Hematopoietic multipotent progenitor cell (in vitro differentiated cells): ENCODE data around the gene KIAA0040. TPM values are rescaled to one million over a fixed set of nuclear protein-coding genes. Genes with fewer than 3 reads are reported as not detected.
A peak's percentile ranks its signal among the peaks of the same experiment; 100 is the strongest.

Source experiments
- DNase-seq, 3 donors: peaks; one replicate each; pipeline ENCODE4 v3.0.0-alpha.2; 2011 to 2015; ENCODE audit warnings: low read depth in 2 of 3, low spot score in 2 of 3
- total RNA-seq: library from RNA; depleted of rRNA; stranded (reverse); fragments of >200 nt; gene quantifications from one replicate; pipeline ENCODE4 v1.2.3, GENCODE V29; 2012

KIAA0040 gene
- total RNA-seq, 1 donor, result 16.4 TPM

DNA sequence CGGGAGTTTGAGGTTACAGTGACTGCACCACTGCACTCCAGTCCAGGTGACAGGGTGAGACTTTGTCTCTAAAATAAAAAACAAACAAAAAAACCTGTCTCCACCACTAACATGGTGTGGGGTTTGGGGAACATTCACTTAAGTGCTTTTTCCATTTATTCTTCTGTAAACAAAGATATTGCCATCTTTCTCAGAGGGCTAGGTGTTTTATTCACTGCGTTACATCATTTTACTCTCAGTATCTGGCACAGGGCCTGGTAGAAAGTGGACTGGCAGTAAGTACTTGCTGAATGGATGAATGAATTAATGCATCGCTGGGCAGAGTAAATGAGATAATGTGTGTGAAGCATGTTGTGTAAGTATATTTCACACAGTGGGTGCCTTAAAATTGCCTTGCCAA is 20.1 kb downstream of the KIAA0040 start:
- no peak for DNase-seq

DNA sequence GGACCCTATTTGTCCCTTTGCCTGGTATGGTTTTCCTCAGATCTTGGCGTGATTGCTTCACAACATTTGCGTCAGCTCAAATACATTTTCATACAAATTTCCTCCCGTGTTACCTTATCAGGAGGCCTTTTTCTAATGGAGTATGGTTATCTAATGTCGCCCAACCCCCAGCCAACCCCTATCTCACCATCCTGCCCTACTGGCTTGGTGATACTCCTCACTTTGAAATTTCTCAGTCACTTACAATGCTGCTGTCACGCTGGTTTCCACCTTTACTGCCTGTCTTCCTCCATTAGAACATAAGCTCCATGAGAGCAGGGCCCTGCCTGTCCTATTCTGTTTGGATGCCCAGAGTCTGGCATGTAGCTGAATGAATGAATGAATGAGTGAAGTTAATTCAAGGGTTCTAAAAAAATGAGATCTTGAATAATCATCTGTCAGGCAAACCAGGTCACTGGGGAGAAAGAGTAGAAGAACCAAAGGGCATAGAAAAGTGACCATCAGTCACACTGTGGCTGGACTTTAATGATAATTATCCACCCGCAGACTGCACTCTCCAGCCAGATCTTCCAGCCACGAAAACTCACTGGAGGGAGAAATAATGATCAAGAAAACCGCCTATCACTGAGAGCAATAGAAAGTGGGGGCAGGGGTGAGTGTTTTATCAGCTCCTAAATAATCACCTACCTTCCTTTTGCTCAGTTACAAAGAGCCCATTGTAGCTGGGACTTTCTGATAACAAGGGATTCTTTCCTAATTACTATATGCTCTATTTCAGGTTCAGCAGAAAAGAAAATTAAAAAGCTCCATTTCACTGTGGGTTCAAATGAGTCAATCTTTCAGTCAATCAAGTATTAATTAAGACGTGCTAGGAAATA is 21.3 kb downstream of the KIAA0040 start:
- no peak for DNase-seq

DNA sequence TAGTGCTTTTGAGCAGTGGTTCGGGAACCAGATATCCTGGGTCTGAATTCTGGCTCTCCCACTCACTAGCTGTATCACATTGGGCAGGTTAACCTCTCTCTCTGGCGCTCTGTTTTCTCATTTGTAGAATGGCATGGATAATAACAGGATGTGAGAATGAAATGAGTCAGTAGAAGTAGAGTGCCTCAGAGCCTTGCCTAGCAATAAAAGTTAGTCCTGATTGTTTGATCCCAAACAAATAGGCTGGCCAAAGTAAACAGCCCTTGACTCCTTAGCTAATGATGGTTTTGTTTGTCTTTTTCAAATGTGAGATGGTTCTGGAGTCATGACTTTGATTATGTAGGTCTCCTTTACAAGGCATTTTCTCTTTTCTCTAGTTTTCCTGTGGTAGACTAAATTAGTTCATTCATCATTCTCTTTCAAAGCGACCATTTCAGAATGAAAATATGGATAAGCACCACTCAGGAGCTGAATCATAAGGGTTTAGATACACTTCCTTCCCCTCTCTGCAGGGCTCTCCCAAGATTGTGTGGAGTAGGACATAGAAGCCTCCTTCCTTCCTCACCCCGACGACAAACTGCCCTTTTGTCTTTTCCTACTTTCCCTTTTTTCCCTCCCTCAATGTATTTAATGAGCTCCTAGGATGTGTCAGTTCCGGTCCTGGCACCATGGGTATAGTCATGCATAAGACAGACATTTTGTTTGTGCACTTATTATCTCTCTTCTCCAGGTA is 23.1 kb downstream of the KIAA0040 start:
- no peak for DNase-seq

DNA sequence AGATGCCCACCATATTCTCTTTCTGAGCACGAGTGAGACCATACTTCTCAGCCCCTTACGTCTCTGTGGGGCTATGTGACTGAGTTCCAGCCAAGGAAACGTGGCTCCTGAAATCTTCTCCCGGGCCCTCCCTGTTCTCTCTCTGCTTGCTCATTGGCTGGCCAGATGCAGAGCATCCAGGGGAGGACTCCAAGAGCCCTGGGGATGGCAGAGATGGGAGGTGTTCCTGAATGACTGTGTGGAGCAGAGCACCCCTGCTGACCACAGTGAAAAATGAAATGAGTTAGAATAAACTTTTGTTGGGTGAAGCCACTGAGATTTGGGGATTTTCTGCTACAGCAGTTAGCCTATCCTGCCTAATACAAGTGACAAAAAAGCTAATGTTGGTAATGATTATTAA is 23.8 kb downstream of the KIAA0040 start:
- no peak for DNase-seq

DNA sequence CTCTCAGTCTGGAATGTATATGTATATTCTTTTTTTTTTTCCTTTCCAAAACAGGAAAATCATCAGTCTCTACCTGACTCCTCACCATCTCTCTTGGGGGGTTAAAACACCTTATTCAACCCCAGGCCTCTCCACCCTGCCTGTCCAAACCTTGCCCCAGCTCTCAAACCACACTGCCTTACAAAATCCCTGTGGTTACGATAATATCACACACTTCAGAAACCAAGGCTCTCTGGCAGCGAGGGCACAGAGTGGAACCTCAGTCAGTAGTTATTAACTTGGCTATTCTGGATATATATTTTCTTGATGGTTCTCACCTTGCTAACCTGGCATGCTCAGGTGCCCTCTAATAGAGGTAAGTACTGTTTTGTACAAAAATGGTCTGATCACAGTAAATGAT is 24.7 kb downstream of the KIAA0040 start:
- no peak for DNase-seq

DNA sequence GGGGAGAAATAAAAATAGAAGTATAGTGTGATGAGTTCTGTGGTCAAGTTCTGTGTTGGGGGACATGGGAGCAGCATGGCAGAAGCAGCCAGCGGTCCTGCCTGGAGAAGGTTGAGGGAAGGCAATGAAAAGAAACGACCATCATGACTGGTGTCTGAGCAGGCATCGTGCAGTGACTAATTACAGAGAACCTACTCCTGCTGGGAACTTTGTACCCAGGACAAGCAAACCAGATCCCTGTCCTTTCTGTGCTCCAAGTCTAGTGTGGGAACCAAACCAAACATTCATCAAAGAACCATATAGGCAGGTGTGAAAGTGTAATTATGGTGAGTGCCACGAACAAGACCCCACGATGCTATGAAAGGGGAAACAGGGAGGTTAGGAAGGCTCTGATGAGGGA is 25.8 kb downstream of the KIAA0040 start:
- no peak for DNase-seq

DNA sequence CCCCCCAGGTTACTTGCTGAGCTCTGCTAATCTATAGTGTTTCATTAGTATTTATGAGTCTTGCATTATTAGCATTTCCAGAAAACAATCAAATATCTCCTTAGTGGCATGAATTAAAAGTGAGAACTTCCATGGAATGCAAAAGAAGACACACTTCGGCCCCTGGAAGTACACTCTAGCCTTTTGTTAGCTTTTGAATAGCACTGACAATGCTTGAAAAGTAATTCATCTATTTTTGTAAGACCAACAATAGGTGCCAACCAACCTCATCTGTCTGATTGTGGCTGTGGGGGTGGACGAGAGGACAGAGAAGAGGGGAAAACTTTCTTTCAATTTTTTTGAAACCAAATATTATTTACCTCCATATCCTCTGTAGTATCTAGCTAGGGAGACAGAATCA is 27.8 kb downstream of the KIAA0040 start:
- DNase-seq, result no peak

DNA sequence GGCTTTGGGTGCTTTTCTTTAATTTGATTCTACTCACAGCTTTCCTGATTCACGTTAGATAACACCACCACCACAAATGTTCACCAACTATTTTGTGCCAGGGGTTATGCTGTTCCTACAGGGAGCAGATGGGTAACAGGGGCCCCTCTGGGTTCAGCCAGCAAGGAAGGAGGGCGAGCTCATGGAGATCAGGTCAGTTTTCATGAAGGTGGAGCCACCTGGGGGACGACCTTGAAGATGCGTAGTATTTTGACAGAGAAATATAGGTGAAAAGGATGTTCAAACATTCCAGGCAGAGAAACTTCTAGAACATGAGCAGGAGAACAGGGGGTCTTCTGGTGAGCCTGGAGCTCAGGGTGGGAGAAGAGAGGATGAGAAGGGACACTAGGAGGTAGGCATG is 28.9 kb downstream of the KIAA0040 start:
- no peak for DNase-seq

DNA sequence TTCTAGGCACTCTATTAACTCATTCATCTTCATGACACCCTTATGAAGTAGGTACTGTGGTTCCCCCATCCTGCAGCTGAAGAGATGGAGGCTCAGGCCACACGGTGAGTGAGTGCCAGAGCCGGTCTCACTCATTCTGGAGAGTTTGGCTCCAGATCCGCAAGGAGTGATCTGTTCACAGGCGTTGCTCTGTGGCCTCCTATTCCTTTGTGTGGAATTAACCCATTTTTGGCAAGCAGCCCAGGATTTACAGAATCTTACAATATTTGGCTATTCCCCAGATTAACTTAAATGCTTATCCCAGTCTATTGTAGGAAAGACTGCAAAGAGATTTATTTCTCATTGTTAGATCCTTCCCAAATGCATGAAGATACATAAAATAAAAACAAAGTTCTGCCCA is 29.6 kb downstream of the KIAA0040 start:
- DNase-seq, result no peak

DNA sequence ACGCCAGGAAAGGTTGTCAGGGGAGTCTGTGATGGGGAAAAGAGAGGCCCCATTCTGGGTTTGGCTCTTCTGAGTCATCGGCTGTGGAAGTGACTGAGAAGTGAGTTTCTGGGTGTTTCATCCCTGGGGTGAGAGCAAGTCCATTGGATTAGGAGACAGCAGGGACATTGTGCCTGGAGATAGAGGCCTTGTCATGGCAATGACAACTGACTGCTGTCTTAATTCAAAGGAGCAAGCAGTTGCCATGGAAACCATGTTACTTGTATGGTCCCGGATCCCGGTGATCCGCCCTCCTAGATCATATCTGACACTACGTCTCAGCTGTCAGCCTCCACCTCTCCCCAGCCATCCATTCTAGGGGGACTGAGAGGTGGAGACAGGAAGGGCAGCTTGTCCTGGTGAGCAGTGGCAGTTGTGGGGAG is 34.4 kb downstream of the KIAA0040 start:
- DNase-seq, result no peak

DNA sequence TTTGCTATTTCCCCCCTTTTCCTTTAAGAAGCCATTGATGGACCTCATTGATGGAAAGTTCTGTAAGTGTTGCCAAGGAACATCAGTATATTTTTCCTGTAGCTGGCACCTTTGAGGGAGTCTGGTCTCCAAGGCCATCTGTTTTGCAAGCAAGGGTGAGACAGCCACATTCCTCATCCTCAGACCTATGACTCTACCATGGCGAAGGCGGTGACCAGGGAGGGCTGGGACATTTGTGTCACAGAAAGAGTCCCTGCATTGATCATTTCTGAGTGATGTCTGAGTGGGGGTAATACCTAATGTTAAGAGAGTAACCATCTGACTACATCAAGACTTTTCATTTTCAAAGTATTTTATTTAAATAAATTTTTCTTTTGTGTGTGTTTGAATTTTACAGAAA is 35.4 kb downstream of the KIAA0040 start:
- no peak for DNase-seq

DNA sequence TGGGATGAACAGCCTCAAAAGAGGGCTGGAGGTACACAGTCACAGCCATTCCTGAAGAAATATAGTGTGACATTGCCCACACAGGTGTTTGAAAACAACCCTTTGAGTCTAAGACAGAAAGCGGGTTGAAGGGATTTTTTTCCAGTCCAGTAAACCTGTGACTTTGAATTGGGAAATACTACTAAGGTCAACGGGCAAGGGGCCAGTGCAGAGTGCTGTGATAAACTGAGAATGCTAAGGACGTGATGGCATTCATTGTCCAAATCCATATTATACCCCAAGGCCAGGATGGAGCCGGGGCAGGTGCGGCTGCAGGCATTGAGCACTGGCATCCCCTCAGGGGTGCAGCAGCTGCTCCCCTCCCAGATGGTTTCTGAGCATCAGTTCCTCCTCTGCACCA is 36.6 kb downstream of the KIAA0040 start:
- DNase-seq, result no peak

DNA sequence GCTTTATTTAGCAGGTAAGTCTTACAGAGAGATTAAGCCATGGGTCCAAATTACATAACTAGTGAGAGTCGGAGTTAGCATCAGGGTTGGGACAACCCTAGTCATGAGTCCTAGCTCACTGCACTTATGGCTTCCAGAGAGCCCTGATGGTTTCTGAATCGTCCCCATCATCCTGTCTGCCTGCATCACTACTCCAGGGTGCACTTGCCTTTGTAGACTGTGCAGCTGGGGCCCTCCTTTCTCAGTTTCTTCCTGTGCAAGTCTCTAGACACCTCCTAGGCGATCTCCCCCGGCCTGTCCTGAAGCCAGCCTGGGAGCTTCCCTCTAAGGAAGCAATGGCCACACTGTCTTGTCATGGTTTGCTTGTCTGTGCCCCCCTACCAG is 37.1 kb downstream of the KIAA0040 start:
- DNase-seq, result no peak

DNA sequence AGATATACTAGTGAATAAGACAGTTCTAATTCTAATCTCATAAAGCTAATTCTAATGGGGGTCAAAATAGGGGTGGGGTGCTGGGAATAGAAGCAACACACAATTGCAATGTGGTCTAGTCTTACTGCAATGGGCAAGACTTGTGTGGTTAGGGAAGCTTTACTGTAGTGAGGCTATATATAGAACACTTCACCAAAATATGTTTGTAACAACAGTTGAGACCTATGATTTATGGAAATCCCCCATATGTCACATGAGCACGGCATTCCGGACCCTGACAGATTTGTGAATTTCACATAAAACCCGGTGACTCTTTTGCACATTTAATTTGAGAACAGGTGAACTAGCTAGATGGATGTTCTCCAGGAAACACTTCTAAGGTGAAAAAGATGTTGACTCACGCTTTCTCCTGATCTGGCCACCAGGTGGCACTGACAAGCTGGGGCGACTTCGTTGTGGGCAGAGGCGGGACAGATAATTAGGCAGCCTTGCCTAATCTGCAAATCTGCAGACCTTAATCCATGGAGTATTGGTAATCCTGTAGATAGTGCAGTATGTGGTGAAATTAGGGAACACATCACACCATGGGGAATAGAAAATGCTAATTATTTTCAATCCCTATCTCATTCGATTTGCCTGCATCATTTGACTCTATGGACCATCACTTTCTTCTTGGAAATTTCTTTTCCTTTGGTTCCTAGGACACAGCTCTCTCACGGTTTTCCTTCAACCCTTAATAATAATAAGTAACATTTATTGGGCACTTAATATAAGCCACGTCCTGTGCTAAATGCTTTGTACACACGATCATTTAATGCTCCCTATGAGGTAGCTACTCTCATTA is 37.7 kb downstream of the KIAA0040 start:
- peak; percentile 56 to 84 (median 69) for DNase-seq

DNA sequence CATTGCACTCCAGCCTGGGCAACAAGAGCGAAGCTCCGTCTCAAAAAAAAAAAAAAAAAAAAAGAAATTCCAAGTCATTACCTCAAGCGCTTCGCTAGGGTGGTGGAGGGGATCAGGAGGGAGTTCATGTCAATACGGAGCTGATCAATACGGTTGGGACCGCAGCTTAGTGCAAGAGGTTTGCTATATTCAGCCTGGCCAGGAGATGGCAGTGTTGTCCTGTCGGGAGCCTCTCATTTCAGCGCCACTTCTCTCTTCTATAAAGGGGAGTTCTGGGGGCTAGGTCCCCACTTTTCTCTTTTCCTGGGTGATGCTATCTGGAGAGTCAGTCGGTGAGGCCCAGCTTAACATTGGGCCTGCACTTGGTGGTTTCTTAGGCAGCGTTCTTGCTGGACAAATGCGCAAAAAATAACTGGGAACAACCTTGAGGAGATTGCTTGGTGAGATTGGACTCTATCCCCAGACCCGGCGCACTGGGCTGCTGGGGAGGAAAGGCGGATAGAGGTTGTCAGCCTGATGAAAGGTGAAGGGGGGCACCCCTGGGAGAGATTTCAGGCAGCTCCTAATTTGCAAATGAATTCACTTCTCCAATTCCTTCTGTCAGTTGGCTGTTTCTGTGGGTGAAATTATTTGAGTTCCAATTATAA is 40.4 kb downstream of the KIAA0040 start:
- DNase-seq, result peak; percentile 50 to 70 (median 53)

DNA sequence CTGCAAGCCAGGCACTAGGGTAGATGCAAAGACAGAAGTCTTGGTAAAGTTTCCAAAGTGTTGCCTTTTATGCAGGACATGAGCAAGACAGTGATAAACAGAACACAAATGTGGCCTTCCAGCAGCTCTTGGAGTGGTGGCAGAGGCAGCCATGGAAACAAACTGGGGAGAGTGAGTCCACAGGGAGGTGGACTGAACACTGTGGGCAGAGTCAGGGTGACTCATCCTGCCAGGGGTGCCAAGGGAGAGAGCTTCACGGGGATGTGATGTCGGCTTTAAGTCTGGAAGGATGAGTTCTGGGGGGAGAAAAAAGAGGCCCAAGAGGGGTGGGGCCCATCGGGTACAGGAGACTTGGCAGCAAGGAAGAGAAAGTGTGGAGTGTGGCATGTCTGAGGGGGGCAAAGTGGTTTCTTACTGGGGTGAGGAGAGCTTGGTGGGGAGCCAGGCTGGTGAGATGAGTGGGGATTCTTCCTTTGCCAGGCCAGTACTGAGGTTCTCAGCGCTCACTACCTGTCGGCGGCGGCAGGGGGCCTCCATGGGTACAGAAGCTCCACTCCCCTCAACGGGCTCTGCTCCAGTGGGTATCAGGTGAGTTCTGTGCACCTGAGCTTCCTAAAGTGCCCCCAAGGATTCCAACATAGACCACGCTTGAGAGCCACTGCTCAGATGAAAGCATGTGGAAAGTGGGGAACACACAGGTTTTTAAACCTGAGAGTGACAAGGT is 41.8 kb downstream of the KIAA0040 start:
- DNase-seq, result no peak

DNA sequence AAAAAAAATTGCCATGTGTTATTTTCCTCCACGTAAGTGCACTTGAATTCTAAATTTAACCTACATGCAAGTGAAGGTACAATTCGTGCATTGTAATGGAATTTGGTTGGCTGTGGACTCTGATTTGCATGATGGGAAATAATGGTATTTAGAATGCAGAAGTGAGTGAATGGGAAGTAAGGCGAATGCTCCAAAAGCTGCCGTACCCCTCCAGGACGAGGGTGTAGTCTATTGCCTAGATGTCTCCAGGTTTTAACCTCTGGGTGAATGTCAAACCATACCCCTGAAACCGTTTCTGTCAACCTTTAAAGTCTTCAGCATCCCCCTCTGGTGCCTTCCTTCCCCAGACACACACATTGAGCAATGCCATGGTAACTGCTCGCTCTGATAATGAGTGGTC is 44.5 kb downstream of the KIAA0040 start:
- no peak for DNase-seq

DNA sequence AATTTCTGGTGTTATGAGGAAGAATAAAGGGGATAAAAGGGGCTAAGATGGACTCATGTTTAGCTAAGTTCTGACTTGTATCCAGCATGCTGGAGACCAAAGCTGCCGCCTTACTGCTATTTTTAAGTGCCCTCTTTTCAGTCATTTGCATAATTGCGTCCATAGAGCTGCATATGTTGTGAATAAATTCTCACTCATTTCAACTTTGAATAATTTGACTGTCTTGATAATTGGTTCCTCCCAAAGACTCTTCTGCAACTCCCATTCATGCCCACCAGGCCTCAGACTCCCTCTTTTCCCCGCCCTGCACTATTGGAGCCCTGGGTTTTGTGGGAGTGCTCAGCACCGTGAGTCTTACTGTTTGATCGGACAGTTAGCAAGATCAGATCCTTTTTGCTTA is 45.0 kb downstream of the KIAA0040 start:
- no peak for DNase-seq

DNA sequence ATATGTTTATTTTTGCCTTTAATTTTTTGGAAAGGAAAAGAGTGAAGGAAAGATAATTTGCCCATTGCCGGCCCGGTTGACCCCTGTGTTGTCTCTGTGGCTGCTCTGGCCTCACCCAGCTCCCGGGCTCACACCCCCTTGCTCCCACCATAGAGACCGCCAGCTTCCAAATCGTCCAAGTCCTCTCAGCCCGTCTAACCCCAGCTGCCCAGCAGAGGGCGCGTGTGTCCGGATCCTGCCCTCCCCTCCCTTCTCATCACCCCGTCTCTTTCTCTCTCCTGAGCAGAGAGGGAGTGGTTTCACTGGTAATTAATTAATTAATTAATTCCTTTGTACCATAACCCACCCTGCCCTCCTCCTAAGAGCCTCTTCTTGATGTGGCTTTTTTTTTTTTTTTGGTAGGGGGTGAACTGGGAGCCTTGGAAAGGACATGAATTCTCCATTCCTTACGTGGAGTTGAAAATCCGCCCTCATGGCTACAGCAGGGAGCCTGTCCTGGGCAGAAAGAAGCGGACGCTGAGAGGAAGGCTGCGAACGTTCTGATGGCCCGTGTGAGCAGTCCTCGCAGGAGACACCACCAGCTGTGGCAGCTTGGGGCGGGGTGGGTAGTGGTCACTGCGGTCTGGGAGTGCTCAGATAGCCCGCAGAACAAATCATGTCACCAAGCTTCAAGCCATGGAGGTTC is 45.9 kb downstream of the KIAA0040 start:
- DNase-seq, result peak; percentile 26 to 78 (median 66)
